Erythroblast (primary cell): ENCODE results near the gene ERMAP.

Experiments used
- GATA1 ChIP-seq: IDR thresholded peaks from 2 replicates; pipeline ENCODE4 v1.6.1; 2011; ENCODE audit warnings: low read depth, mild to moderate bottlenecking, control low read depth, low read length, moderate library complexity
- POLR2A ChIP-seq: IDR thresholded peaks from 2 replicates; pipeline ENCODE4 v1.6.1; 2011; ENCODE audit warnings: mild to moderate bottlenecking, low read length

DNA sequence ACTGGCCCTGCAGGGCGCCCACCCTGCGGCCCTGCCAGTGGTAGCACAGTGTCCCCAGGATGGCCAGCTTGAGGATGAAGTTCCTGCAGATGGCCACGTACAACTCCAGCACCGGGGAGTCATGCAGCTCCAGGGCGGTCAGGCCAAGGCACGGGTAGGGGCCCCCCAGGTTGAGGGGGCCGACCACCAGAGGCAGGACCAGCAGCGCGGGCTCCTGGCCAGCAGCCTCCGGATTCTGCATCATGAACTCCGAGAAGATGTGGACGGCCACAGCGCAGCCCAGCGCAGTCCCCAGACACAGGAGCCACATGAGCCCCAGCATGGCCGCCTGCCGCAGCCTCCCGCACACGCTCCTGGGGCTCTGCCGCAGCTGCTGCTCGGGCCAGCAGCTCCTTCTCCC, 70.4 kb downstream of the ERMAP start:
- no peak for TF ChIP-seq POLR2A
- no peak for TF ChIP-seq GATA1
